VCaP (cell line): ENCODE measurements around the gene TNIP1.

Source experiments
- H3K27ac ChIP-seq: fragments of 450-650 bp; 2 replicates; pipeline ENCODE4 v1.5.1; 2017
- TF ChIP-seq, protein P1 (sequence below): fragments of 450-650 bp; conservative IDR thresholded peaks from 2 replicates; pipeline ENCODE4 v1.5.1; 2017; ENCODE audit warnings: mild to moderate bottlenecking, moderate library complexity

TNIP1 gene

GRCh38 chr5:151063142-151063989 lies 17.5 kb downstream of the TNIP1 start:
- H3K27ac ChIP-seq, result no peak overlapping the region
- TF ChIP-seq, protein P1, sequence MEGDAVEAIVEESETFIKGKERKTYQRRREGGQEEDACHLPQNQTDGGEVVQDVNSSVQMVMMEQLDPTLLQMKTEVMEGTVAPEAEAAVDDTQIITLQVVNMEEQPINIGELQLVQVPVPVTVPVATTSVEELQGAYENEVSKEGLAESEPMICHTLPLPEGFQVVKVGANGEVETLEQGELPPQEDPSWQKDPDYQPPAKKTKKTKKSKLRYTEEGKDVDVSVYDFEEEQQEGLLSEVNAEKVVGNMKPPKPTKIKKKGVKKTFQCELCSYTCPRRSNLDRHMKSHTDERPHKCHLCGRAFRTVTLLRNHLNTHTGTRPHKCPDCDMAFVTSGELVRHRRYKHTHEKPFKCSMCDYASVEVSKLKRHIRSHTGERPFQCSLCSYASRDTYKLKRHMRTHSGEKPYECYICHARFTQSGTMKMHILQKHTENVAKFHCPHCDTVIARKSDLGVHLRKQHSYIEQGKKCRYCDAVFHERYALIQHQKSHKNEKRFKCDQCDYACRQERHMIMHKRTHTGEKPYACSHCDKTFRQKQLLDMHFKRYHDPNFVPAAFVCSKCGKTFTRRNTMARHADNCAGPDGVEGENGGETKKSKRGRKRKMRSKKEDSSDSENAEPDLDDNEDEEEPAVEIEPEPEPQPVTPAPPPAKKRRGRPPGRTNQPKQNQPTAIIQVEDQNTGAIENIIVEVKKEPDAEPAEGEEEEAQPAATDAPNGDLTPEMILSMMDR, result no peak

DNA sequence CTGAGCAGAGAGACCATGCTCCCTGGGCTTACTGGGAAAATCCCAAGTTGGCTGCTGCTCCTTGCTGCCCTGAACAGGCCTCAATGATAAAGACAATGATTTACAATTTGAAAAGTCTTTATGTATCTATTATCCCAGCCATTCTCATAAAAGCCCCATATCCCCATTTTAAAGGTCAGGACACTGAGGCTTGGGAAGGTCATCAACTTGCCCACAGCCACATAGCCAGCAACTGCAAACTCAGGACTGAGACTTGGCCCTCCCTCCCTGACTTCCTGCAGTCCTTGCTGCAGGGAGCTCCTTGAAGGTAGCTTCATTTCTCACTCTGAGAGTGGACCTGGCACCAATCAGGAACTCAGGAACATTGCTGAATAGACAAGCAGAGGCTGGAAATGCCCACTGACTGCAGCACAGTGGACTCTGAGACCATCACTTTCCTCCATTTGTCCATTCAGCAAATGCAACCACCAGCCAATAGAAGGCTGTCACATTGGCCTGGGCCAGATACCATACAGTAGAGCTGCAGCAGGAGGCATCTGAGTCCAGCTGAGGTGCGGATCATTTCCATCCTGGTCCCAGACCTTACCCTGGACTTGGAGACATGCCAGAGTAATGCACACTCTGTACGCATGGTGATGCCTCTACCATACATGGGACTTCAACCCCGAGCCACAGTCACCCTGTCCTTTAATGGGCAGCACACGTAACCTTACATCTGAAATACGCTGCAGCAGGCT lies 18.3 kb downstream of the TNIP1 start:
- TF ChIP-seq, protein P1, result no peak
- H3K27ac ChIP-seq, result no peak overlapping the region

DNA sequence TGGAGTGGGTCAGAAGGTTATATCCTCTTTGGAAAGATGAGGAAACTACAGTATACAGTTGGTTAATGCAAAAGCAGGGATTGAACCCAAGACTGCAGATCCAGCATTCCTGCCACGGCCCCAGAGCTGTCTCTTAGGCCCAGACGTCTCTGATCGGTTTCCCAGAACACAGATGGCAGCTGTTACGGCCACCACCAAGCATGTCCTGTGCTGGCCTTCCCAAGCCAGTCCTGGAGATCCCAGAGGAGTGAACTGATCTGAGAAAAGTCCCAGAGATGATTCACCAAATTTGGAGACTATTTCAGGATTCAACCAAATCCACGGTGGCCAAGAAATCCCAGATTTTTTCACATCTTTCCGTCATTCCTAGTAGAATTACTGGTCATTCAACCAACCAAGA lies 20.1 kb downstream of the TNIP1 start:
- TF ChIP-seq, protein P1, result no peak
- no peak overlapping the region for H3K27ac ChIP-seq

- H3K27ac ChIP-seq, result no peak overlapping the region
These were observed 21.8 kb downstream of the TNIP1 start for GRCh38 chr5:151058891-151059489.

DNA sequence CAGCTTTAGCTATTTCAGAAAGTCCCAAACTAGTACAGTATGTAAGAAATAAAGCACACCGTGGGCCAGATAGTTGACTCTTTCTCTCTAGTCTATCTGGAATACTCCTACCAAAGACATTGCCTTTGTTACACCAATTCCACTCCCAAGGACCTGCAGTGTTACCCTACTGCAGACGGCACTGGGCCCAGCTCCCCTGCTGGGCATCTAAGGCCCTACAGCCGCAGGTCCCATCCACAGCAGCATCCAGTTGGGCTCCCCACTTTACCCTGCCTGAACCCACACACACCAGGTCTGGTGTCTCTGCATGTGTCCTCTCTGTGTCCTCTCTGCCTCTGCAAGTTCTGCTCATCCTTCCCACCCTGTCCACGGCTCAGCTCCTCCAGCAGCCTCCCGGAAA lies 22.5 kb downstream of the TNIP1 start:
- TF ChIP-seq, protein P1, result 0 out of 2 replicates have a peak, but pooled peaks have one; percentile 16
- no peak overlapping the region for H3K27ac ChIP-seq

More at GRCh38 chr5:151058891-151059489, 21.8 kb downstream of the TNIP1 start:
- TF ChIP-seq, protein P1, result no peak

- TF ChIP-seq, protein P1, result no peak
These were observed 24.2 kb downstream of the TNIP1 start for GRCh38 chr5:151056379-151057325.

More at GRCh38 chr5:151056379-151057325, 24.2 kb downstream of the TNIP1 start:
- H3K27ac ChIP-seq, result no peak overlapping the region
